Psoas muscle (tissue), 8 donors: ENCODE measurements around the gene FASLG. TPM values are rescaled to one million over a fixed set of nuclear protein-coding genes. Genes with fewer than 3 reads are reported as not detected.

ENCODE experiments used
- ATAC-seq, 4 donors: fragments of 200-7000 bp; cut with Tn5 transposase; one replicate each; pipeline ENCODE4 v1.9.1; 2020; ENCODE audit warnings: moderate library complexity in 3 of 4, mild to moderate bottlenecking in 2 of 4
- DNase-seq, 2 donors: peaks; one replicate each; pipeline ENCODE4 v3.0.0-alpha.2; 2020
- H3K27ac ChIP-seq: fragments of 200-600 bp; one replicate; pipeline ENCODE4 v1.8.0; 2022
- H3K27me3 ChIP-seq, 3 donors: fragments of 200-600 bp in 1 of 3; one replicate each; pipeline versions ENCODE4 v1.6.1 to v1.8.0; 2013 to 2022; ENCODE audit warnings: low read length in 2 of 3, mild to moderate bottlenecking in 2 of 3, moderate library complexity in 1 of 3; ENCODE audit not compliant: insufficient read depth in 3 of 3
- H3K36me3 ChIP-seq, 2 donors: fragments of 200-600 bp in 1 of 2; one replicate each; pipeline versions ENCODE4 v1.6.1 to v1.8.0; 2013 to 2022; ENCODE audit warnings: low read depth in 1 of 2, mild to moderate bottlenecking in 1 of 2, moderate library complexity in 1 of 2; ENCODE audit not compliant: insufficient read depth in 1 of 2
- H3K4me1 ChIP-seq: fragments of 200-600 bp; one replicate; pipeline ENCODE4 v1.8.0; 2022
- H3K4me3 ChIP-seq: fragments of 200-600 bp; one replicate; pipeline ENCODE4 v1.8.0; 2022; ENCODE audit warnings: mild to moderate bottlenecking
- H3K9me3 ChIP-seq: fragments of 200-600 bp; one replicate; pipeline ENCODE4 v1.8.0; 2022
- WGBS, 3 donors: extraction: QIAGEN DNeasy Blood & Tissue Kit; methylation state at CpG; one replicate each; pipeline versions ENCODE4 v1.1.6 to v1.1.7; 2013; 5-methylcytosine and 5-hydroxymethylcytosine counted together
- intact Hi-C, 2 donors: fragments of 100-400 bp; cut with DNase I; formaldehyde crosslinking; loops; one replicate each; pipeline versions ENCODE4 v1.11.0 to v1.14.2; 2022
- polyA plus RNA-seq, 3 donors: library from polyadenylated mRNA; stranded (reverse); fragments of 200-250 nt; gene quantifications; one replicate each; pipeline ENCODE4 v1.2.3, GENCODE V29; 2013
- total RNA-seq, 4 donors: library from RNA; stranded (reverse); fragmentation: NEBNext Ultra II Directional in 2 of 4; extraction: Animal tissue kit (Norgen Biotek cat#: 25700) in 2 of 4; gene quantifications; one replicate each; pipeline versions ENCODE4 v1.2.1 to v1.2.4, GENCODE V29; 2021 to 2023
- TF ChIP-seq, protein P1 (sequence below): fragments of 200-600 bp; IDR thresholded peaks from one replicate; pipeline ENCODE4 v1.8.0; 2022; ENCODE audit warnings: antibody characterized with exemption
- donor health status: healthy with polysubstance abuse.
- donor health status: DM: no; HTN: no; CAD: no; lungs with moderate emphysema.
- donor health status: Bipolar disorder and iron deficiency.
- donor health status: healthy.
- donor health status: DM: yes; HTN: yes; CAD: no.
- donor health status: DM: no; HTN: no; CAD: no.
- donor health status: DM: no; HTN: no; CAD: no.
- donor health status: DM: yes; HTN: yes; CAD: no.

The FASLG gene
- total and polyA plus RNA-seq, 7 donors, result 0.17 TPM; not detected in 6

DNA sequence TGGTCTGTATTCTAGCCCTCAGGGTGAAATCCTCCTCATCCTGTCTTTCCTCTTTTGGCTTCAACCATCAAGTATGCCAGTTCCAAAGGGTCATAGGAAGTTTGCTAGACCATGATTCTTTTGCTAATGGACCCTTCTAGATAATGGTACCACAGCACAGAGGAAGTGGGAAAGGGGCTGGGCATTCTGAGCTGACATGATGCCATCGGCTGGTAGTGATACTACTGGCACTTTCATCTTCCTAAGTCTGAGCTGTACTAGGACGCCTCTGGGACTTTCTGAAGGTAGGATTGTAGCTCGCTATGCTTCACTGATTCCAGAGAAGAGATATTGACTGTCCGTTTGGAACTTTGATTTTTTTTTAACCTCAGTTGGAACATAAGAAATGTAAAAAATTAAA, 11.4 kb downstream of the FASLG start:
- 73 to 81% (median 78%) methylated on average over 4 of the region's 4 CpGs for WGBS, 3 donors
- TF ChIP-seq, protein P1, sequence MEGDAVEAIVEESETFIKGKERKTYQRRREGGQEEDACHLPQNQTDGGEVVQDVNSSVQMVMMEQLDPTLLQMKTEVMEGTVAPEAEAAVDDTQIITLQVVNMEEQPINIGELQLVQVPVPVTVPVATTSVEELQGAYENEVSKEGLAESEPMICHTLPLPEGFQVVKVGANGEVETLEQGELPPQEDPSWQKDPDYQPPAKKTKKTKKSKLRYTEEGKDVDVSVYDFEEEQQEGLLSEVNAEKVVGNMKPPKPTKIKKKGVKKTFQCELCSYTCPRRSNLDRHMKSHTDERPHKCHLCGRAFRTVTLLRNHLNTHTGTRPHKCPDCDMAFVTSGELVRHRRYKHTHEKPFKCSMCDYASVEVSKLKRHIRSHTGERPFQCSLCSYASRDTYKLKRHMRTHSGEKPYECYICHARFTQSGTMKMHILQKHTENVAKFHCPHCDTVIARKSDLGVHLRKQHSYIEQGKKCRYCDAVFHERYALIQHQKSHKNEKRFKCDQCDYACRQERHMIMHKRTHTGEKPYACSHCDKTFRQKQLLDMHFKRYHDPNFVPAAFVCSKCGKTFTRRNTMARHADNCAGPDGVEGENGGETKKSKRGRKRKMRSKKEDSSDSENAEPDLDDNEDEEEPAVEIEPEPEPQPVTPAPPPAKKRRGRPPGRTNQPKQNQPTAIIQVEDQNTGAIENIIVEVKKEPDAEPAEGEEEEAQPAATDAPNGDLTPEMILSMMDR, result no peak
- no peaks in the 10 kb centered on the region for H3K36me3 ChIP-seq
- intact Hi-C loops, result no loop called here
- H3K27me3 ChIP-seq, result no peaks in the 10 kb centered on the region
- H3K4me1 ChIP-seq, result no peaks in the 10 kb centered on the region
- H3K4me3 ChIP-seq, result no peak overlapping the region
- ATAC-seq, result no peak
- no peaks in the 10 kb centered on the region for H3K9me3 ChIP-seq
- H3K27ac ChIP-seq, result no peak overlapping the region
- no peak for DNase-seq

DNA sequence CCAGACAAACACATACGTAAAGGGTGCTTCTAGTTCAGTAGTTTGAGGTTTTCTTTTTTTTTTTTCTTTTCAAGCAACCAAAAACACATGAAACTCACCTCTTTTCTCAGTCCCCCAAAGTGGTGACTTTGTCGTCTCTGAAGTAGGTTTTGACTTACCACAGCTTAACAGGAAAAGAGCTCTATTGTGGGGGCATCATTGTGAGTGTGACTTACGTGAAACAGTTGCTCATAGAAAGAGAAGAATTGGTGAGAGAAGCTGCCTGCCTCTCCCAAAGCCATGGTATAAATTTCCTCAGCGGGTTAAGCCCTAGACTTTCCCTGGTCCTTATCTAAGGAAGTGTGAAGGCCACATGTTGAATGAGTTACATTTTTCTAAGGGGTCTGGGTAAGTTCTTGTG, 11.9 kb downstream of the FASLG start:
- intact Hi-C loops, result no loop called here
- Histone ChIP-seq H3K4me1 (no peaks in the 10 kb centered on the region), H3K27me3 (no peaks in the 10 kb centered on the region), H3K36me3 (no peaks in the 10 kb centered on the region), H3K9me3 (no peaks in the 10 kb centered on the region), H3K4me3 (no peak overlapping the region), H3K27ac (no peak overlapping the region)
- no peak for DNase-seq
- no peak for ATAC-seq
- WGBS, 3 donors, result 47 to 53% (median 53%) methylated on average over 4 of the region's 4 CpGs
- TF ChIP-seq, protein P1, result no peak

DNA sequence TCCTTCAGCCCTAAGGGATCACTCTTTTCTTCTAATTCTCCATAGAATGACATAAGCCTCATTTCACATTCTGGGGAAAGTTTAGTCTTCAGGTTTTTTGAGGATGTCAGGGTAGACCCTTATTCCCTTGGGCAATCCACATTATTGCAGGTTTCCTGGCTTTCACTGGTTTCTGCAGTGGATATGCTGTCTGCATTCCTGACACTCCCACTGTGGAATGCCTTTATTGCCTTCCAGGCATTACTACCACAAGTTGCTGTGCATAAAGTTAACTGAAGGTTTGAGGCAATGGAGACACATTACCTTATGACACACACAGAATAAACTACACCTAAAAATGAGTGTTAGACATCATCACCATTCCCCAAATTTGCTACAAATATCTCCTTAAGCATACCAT, 12.7 kb downstream of the FASLG start:
- no peaks in the 10 kb centered on the region for H3K27me3 ChIP-seq
- no peak for DNase-seq
- no peaks in the 10 kb centered on the region for H3K36me3 ChIP-seq
- TF ChIP-seq, protein P1, result no peak
- H3K4me3 ChIP-seq, result no peak overlapping the region
- ATAC-seq, result no peak
- no peak overlapping the region for H3K27ac ChIP-seq
- H3K4me1 ChIP-seq, result no peaks in the 10 kb centered on the region
- H3K9me3 ChIP-seq, result no peaks in the 10 kb centered on the region
- intact Hi-C loops, result no loop called here

DNA sequence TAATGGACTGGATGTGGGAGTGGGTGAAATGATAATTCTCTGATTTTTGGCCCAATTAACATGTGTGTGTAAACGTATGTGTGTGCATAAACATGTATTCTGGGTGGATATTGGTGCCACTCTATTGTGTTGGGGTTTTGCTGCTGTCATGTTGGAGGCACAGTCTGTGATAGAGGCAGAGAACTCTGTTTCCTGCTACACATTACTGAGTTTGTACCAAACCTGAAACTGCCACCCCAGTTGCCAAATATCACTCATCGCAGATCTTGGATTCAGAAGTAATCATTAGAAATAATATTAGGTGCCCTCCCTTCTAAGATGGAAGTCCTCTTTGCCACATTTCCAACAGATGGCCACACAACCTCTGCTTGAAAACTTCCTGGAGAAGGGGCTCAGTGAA, 13.8 kb downstream of the FASLG start:
- Histone ChIP-seq H3K4me3 (no peak overlapping the region), H3K9me3 (no peaks in the 10 kb centered on the region), H3K4me1 (no peaks in the 10 kb centered on the region), H3K27me3 (no peaks in the 10 kb centered on the region), H3K36me3 (no peaks in the 10 kb centered on the region), H3K27ac (no peak overlapping the region)
- no peak for DNase-seq
- ATAC-seq, result no peak
- intact Hi-C loops, result no loop called here
- TF ChIP-seq, protein P1, result no peak
- WGBS, 3 donors, result 42 to 53% (median 52%) methylated on average over 2 of the region's 2 CpGs

DNA sequence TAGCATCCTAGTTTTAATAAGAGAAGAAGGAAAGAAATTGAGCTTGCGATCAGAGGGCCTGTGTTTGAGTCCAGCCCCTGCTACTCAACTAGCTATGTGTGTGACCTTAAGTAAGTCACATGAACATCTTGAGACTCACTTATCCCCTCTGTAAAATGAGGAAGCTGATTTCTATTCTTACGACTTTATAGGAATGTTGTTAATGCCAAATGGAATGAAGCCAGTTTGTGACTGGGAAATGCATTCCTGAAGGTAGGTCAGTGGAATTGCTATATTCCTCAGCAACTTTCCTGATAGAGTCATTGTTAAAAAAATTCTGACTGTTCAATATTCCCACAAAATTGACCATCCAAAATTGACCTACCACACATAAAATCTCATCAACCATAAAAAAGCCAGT, 14.9 kb downstream of the FASLG start:
- no peak overlapping the region for H3K27ac ChIP-seq
- 51 to 60% (median 52%) methylated on average over 2 of the region's 2 CpGs for WGBS, 3 donors
- no peaks in the 10 kb centered on the region for H3K4me1 ChIP-seq
- DNase-seq (no peak), ATAC-seq (no peak)
- H3K9me3 ChIP-seq, result no peaks in the 10 kb centered on the region
- no peaks in the 10 kb centered on the region for H3K27me3 ChIP-seq
- TF ChIP-seq, protein P1, result no peak
- H3K36me3 ChIP-seq, result no peaks in the 10 kb centered on the region
- no peak overlapping the region for H3K4me3 ChIP-seq
- intact Hi-C loops, result no loop called here
